Endothelial cell (in vitro differentiated cells): ENCODE results near the gene ADAMTS19. TPM values are rescaled to one million over a fixed set of nuclear protein-coding genes. Genes with fewer than 3 reads are reported as not detected.

Experiments
- DNase-seq: peaks from one replicate; pipeline ENCODE4 v3.0.0; 2021; ENCODE audit warnings: low spot score
- H3K27ac Mint-ChIP-seq: one replicate; pipeline ENCODE4 v1.8.0; 2021; ENCODE audit warnings: mixed read lengths, inconsistent platforms; ENCODE audit not compliant: unreplicated experiment
- H3K27me3 Mint-ChIP-seq: one replicate; pipeline ENCODE4 v1.8.0; 2021; ENCODE audit warnings: mild to moderate bottlenecking, moderate library complexity, mixed read lengths, inconsistent platforms; ENCODE audit not compliant: unreplicated experiment
- H3K36me3 Mint-ChIP-seq: one replicate; pipeline ENCODE4 v1.8.0; 2021; ENCODE audit warnings: mild to moderate bottlenecking, low read depth, mixed read lengths, inconsistent platforms; ENCODE audit not compliant: unreplicated experiment
- H3K4me1 Mint-ChIP-seq: one replicate; pipeline ENCODE4 v1.8.0; 2021; ENCODE audit warnings: mild to moderate bottlenecking, mixed read lengths, inconsistent platforms; ENCODE audit not compliant: unreplicated experiment
- H3K4me3 Mint-ChIP-seq: one replicate; pipeline ENCODE4 v1.8.0; 2021; ENCODE audit warnings: mild to moderate bottlenecking, mixed read lengths, inconsistent platforms; ENCODE audit not compliant: unreplicated experiment
- H3K9me3 Mint-ChIP-seq: one replicate; pipeline ENCODE4 v1.8.0; 2021; ENCODE audit warnings: mixed read lengths, inconsistent platforms; ENCODE audit not compliant: unreplicated experiment
- CTCF ChIP-seq: fragments of 200-600 bp; sonication (generic); IDR thresholded peaks from one replicate; pipeline ENCODE4 v1.5.0; 2021; ENCODE audit warnings: antibody characterized with exemption; ENCODE audit not compliant: unreplicated experiment
- total RNA-seq: library from RNA; stranded (reverse); fragmentation: NEBNext Ultra II Directional; extraction: Animal tissue kit (Norgen Biotek cat#: 25700); gene quantifications from one replicate; pipeline ENCODE4 v1.2.1, GENCODE V29; 2021; ENCODE audit not compliant: unreplicated experiment

The ADAMTS19 gene
- total RNA-seq, 1 donor from 2014 or later: 6.9 TPM

GRCh38 chr5:129670957-129671500 lies 210.9 kb downstream of the ADAMTS19 start:
- Mint-ChIP-seq H3K9me3 (no peaks in the 10 kb centered on the region), H3K4me1 (peaks cover 6% of the 10 kb centered on the region), H3K27me3 (no peaks in the 10 kb centered on the region), H3K4me3 (no peak overlapping the region), H3K27ac (no peak overlapping the region), H3K36me3 (peaks cover 13% of the 10 kb centered on the region)
- no peak for TF ChIP-seq CTCF
- DNase-seq: no peak

- Mint-ChIP-seq H3K36me3 (peaks cover 12% of the 10 kb centered on the region), H3K9me3 (no peaks in the 10 kb centered on the region), H3K27ac (no peak overlapping the region), H3K4me1 (peaks cover 6% of the 10 kb centered on the region), H3K4me3 (no peak overlapping the region), H3K27me3 (no peaks in the 10 kb centered on the region)
- TF ChIP-seq CTCF: no peak
- DNase-seq: no peak
These were observed 211.9 kb downstream of the ADAMTS19 start for GRCh38 chr5:129672006-129672405.

- H3K36me3 Mint-ChIP-seq: no peaks in the 10 kb centered on the region
- no peak overlapping the region for H3K4me3 Mint-ChIP-seq
- H3K27me3 Mint-ChIP-seq: peaks cover 1% of the 10 kb centered on the region
- no peaks in the 10 kb centered on the region for H3K4me1 Mint-ChIP-seq
- DNase-seq: no peak
- H3K9me3 Mint-ChIP-seq: no peaks in the 10 kb centered on the region
- no peak for TF ChIP-seq CTCF
- no peak overlapping the region for H3K27ac Mint-ChIP-seq
These were observed 219.6 kb downstream of the ADAMTS19 start for GRCh38 chr5:129679671-129680070.

GRCh38 chr5:129687941-129688340 lies 227.8 kb downstream of the ADAMTS19 start:
- Mint-ChIP-seq H3K27ac (no peak overlapping the region), H3K4me1 (no peaks in the 10 kb centered on the region), H3K9me3 (no peaks in the 10 kb centered on the region), H3K36me3 (no peaks in the 10 kb centered on the region), H3K27me3 (no peaks in the 10 kb centered on the region), H3K4me3 (no peak overlapping the region)
- no peak for TF ChIP-seq CTCF
- no peak for DNase-seq

GRCh38 chr5:129689045-129689444 lies 228.9 kb downstream of the ADAMTS19 start:
- no peak overlapping the region for H3K4me3 Mint-ChIP-seq
- no peak for DNase-seq
- H3K27me3 Mint-ChIP-seq: no peaks in the 10 kb centered on the region
- no peaks in the 10 kb centered on the region for H3K9me3 Mint-ChIP-seq
- H3K4me1 Mint-ChIP-seq: no peaks in the 10 kb centered on the region
- no peak overlapping the region for H3K27ac Mint-ChIP-seq
- TF ChIP-seq CTCF: no peak
- H3K36me3 Mint-ChIP-seq: no peaks in the 10 kb centered on the region
